ENCODE data around the gene RFK. TPM values are rescaled to one million over a fixed set of nuclear protein-coding genes. Genes with fewer than 3 reads are reported as not detected.

Gene RFK
- total RNA-seq, 4 donors from 2014 or later, result 10.3 to 18.5 (median 12.3) TPM

GRCh38 chr9:76374783-76375559, 19.3 kb downstream of the RFK start:
- intact Hi-C loops (cut with DNase I), result no loop called here
- WGBS, 2 donors, result 63 to 74% methylated on average over 10 of the region's 10 CpGs
- H3K4me3 ChIP-seq, result no peak overlapping the region

GRCh38 chr9:76373784-76374474, 20.3 kb downstream of the RFK start:
- TF ChIP-seq CTCF (IDR thresholded peaks at IDR 0.05), result no peak
- TF ChIP-seq POLR2A (IDR thresholded peaks at IDR 0.05), result no peak
- Histone ChIP-seq H3K27me3 (peaks cover 0 to 18% (median 0%) of the 10 kb centered on the region in 4 donors), H3K36me3 (no peaks in the 10 kb centered on the region), H3K4me1 (peaks cover 5 to 44% (median 21%) of the 10 kb centered on the region in 3 donors), H3K4me3 (no peak overlapping the region), H3K9me3 (no peaks in the 10 kb centered on the region), H3K27ac (peak overlapping the region in 3 of 4 donors; percentile 24 to 72 (median 39))
- intact Hi-C loops (cut with DNase I), result no loop called here
- 71 to 82% methylated on average over 6 of the region's 6 CpGs for WGBS, 2 donors
- no peak for DNase-seq

More at GRCh38 chr9:76374783-76375559, 19.3 kb downstream of the RFK start:
- peaks cover 5 to 44% (median 21%) of the 10 kb centered on the region in 3 donors for H3K4me1 ChIP-seq
- no peak for TF ChIP-seq CTCF (IDR thresholded peaks at IDR 0.05)
- TF ChIP-seq POLR2A (IDR thresholded peaks at IDR 0.05), result no peak
- H3K27me3 ChIP-seq, result peaks cover 0 to 8% (median 0%) of the 10 kb centered on the region in 4 donors
- DNase-seq, result no peak
- no peaks in the 10 kb centered on the region for H3K36me3 ChIP-seq
- H3K9me3 ChIP-seq, result no peaks in the 10 kb centered on the region
- H3K27ac ChIP-seq, result peak overlapping the region in 3 of 4 donors; percentile 24 to 72 (median 39)

- Histone ChIP-seq H3K4me3 (no peak overlapping the region), H3K9me3 (no peaks in the 10 kb centered on the region), H3K36me3 (no peaks in the 10 kb centered on the region), H3K4me1 (peaks cover 5 to 44% (median 21%) of the 10 kb centered on the region in 3 donors), H3K27ac (peak overlapping the region in 3 of 4 donors; percentile 12 to 72 (median 58)), H3K27me3 (peaks cover 0 to 25% (median 0%) of the 10 kb centered on the region in 4 donors)
- 17 to 26% methylated on average over 4 of the region's 4 CpGs for WGBS, 2 donors
- no peak for DNase-seq
- TF ChIP-seq POLR2A (IDR thresholded peaks at IDR 0.05), result no peak
- intact Hi-C loops (cut with DNase I), result no loop called here
Observed at GRCh38 chr9:76373173-76373783, 20.9 kb downstream of the RFK start.

- peaks cover 0 to 32% (median 0%) of the 10 kb centered on the region in 4 donors for H3K27me3 ChIP-seq
- DNase-seq, result no peak
- no peaks in the 10 kb centered on the region for H3K9me3 ChIP-seq
- peaks cover 5 to 44% (median 21%) of the 10 kb centered on the region in 3 donors for H3K4me1 ChIP-seq
- no peak for TF ChIP-seq CTCF (IDR thresholded peaks at IDR 0.05)
- no peak for TF ChIP-seq POLR2A (IDR thresholded peaks at IDR 0.05)
- no peak overlapping the region for H3K4me3 ChIP-seq
- intact Hi-C loops (cut with DNase I), result no loop called here
- H3K27ac ChIP-seq, result peak overlapping the region in 2 of 4 donors; percentile 40 to 72
- no peaks in the 10 kb centered on the region for H3K36me3 ChIP-seq
Observed at GRCh38 chr9:76372336-76372735, 21.9 kb downstream of the RFK start.

GRCh38 chr9:76371901-76372300, 22.3 kb downstream of the RFK start:
- no peak for TF ChIP-seq POLR2A (IDR thresholded peaks at IDR 0.05)
- no peak for TF ChIP-seq CTCF (IDR thresholded peaks at IDR 0.05)
- H3K27ac ChIP-seq, result peak overlapping the region in 2 of 4 donors; percentile 40 to 72
- WGBS, 2 donors, result 81 to 88% methylated on average over 1 of the region's 1 CpG
- H3K9me3 ChIP-seq, result no peaks in the 10 kb centered on the region
- no peak overlapping the region for H3K4me3 ChIP-seq
- H3K27me3 ChIP-seq, result peaks cover 0 to 37% (median 0%) of the 10 kb centered on the region in 4 donors
- no peaks in the 10 kb centered on the region for H3K36me3 ChIP-seq
- peaks cover 5 to 44% (median 21%) of the 10 kb centered on the region in 3 donors for H3K4me1 ChIP-seq
- intact Hi-C loops (cut with DNase I), result no loop called here
- DNase-seq, result no peak
